Neural progenitor cell (in vitro differentiated cells): ENCODE data around the gene FHOD3.

Source experiments
- CTCF ChIP-seq: fragments of 200-600 bp; sonication (generic); IDR thresholded peaks from 2 replicates; pipeline ENCODE4 v1.5.1; 2017; ENCODE audit warnings: antibody characterized with exemption, mild to moderate bottlenecking
- EZH2 ChIP-seq: fragments of 200-600 bp; sonication (generic); IDR thresholded peaks from 2 replicates; pipeline ENCODE4 v1.6.1; 2017; ENCODE audit warnings: antibody characterized with exemption, mild to moderate bottlenecking, moderate library complexity
- EZH2phosphoT487 ChIP-seq: fragments of 200-600 bp; sonication (generic); IDR thresholded peaks from 2 replicates; pipeline ENCODE4 v1.6.1; 2017; ENCODE audit warnings: antibody characterized with exemption

DNA sequence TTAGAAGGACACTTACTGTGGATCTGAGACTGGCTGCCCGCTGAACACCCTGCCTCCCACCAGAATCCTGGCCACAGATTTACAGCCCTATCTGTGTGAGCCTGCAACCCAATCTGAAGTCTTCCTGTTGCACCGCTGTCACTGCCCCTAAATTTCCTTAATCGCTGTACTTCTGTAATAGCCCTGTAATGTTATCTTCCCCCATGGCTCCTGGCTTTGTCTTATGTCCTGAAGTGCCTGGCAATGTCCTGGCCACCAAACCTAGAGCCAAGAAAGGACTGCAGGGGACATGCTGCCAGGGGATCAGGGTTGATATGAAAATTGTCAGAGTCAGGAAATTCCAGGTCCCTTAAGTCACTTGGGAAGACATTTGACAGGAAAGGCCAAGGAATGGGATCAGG lies 52.7 kb downstream of the FHOD3 start:
- TF ChIP-seq CTCF = no peak
- no peak for TF ChIP-seq EZH2
- no peak for TF ChIP-seq EZH2phosphoT487
